Loucy (cell line): ENCODE measurements around the gene RASSF9.

Experiments used
- H2AFZ ChIP-seq: fragments of 200-600 bp; sonication (generic); 2 replicates; pipeline ENCODE4 v1.6.0; 2016; ENCODE audit warnings: antibody characterized with exemption, mild to moderate bottlenecking, low read length, moderate library complexity
- H3F3A ChIP-seq: fragments of 200-600 bp; 2 replicates; pipeline ENCODE4 v1.6.0; 2016; ENCODE audit warnings: antibody characterized with exemption, low read depth, mild to moderate bottlenecking
- H3K27me3 ChIP-seq: fragments of 200-600 bp; sonication (generic); 2 replicates; pipeline ENCODE4 v1.6.1; 2014; ENCODE audit warnings: low read length, mild to moderate bottlenecking; ENCODE audit not compliant: insufficient read depth, poor library complexity, severe bottlenecking
- H3K36me3 ChIP-seq: fragments of 200-600 bp; sonication (generic); 2 replicates; pipeline ENCODE4 v1.6.1; 2016; ENCODE audit warnings: low read length; ENCODE audit not compliant: insufficient read depth
- H3K4me1 ChIP-seq: fragments of 200-600 bp; sonication (generic); 2 replicates; pipeline ENCODE4 v1.5.1; 2014; ENCODE audit warnings: low read length, mild to moderate bottlenecking; ENCODE audit not compliant: insufficient read depth, poor library complexity, severe bottlenecking
- H3K4me2 ChIP-seq: fragments of 200-600 bp; sonication (generic); 2 replicates; pipeline ENCODE4 v1.6.0; 2014; ENCODE audit warnings: antibody characterized with exemption, low read length, low read depth, mild to moderate bottlenecking; ENCODE audit not compliant: poor library complexity, severe bottlenecking
- H3K4me3 ChIP-seq: fragments of 200-600 bp; sonication (generic); 2 replicates; pipeline ENCODE4 v1.5.1; 2014; ENCODE audit warnings: low read length, mild to moderate bottlenecking, mixed read lengths; ENCODE audit not compliant: poor library complexity, severe bottlenecking
- H3K79me2 ChIP-seq: fragments of 200-600 bp; sonication (generic); 2 replicates; pipeline ENCODE4 v1.6.1; 2014; ENCODE audit warnings: low read length; ENCODE audit not compliant: insufficient read depth
- H3K9ac ChIP-seq: fragments of 200-600 bp; sonication (generic); 2 replicates; pipeline ENCODE4 v1.6.0; 2014; ENCODE audit warnings: mild to moderate bottlenecking, low read depth, low read length, moderate library complexity; ENCODE audit not compliant: poor library complexity, severe bottlenecking
- H3K9me2 ChIP-seq: fragments of 200-600 bp; sonication (generic); replicated peaks from 2 replicates; pipeline ENCODE4 v1.6.1; 2016; ENCODE audit warnings: low read depth, low read length, mixed read lengths
- H3K9me3 ChIP-seq: fragments of 200-600 bp; sonication (generic); 2 replicates; pipeline ENCODE4 v1.6.1; 2014; ENCODE audit warnings: mild to moderate bottlenecking, antibody characterized with exemption, low read length, low read depth; ENCODE audit not compliant: insufficient read depth
- H4K20me1 ChIP-seq: fragments of 200-600 bp; sonication (generic); 2 replicates; pipeline ENCODE4 v1.6.0; 2014; ENCODE audit warnings: antibody characterized with exemption, low read length, mild to moderate bottlenecking; ENCODE audit not compliant: insufficient read depth, poor library complexity, severe bottlenecking
- EZH2phosphoT487 ChIP-seq: fragments of 200-600 bp; IDR thresholded peaks from 2 replicates; pipeline ENCODE4 v1.6.1; 2018; ENCODE audit warnings: antibody characterized with exemption, mild to moderate bottlenecking, moderate library complexity, borderline replicate concordance
- TF ChIP-seq, protein P1 (sequence below): fragments of 200-600 bp; sonication (generic); conservative IDR thresholded peaks from 2 replicates; pipeline ENCODE4 v1.5.1; 2014; ENCODE audit warnings: mild to moderate bottlenecking, antibody characterized with exemption, low read length

RASSF9 gene

GRCh38 chr12:85820101-85820500, 16.1 kb downstream of the RASSF9 start:
- Histone ChIP-seq H3F3A (no peaks in the 10 kb centered on the region), H3K4me2 (no peak overlapping the region), H2AFZ (no peak overlapping the region; the same call in 1 of the 2 replicates), H3K4me1 (no peaks in the 10 kb centered on the region), H3K79me2 (no peaks in the 10 kb centered on the region), H3K27me3 (no peaks in the 10 kb centered on the region), H3K36me3 (no peaks in the 10 kb centered on the region), H3K9ac (no peak overlapping the region), H4K20me1 (no peaks in the 10 kb centered on the region), H3K9me3 (no peaks in the 10 kb centered on the region), H3K4me3 (no peak overlapping the region), H3K9me2 (no peaks in the 10 kb centered on the region)
- no peak for TF ChIP-seq EZH2phosphoT487
- TF ChIP-seq, protein P1, sequence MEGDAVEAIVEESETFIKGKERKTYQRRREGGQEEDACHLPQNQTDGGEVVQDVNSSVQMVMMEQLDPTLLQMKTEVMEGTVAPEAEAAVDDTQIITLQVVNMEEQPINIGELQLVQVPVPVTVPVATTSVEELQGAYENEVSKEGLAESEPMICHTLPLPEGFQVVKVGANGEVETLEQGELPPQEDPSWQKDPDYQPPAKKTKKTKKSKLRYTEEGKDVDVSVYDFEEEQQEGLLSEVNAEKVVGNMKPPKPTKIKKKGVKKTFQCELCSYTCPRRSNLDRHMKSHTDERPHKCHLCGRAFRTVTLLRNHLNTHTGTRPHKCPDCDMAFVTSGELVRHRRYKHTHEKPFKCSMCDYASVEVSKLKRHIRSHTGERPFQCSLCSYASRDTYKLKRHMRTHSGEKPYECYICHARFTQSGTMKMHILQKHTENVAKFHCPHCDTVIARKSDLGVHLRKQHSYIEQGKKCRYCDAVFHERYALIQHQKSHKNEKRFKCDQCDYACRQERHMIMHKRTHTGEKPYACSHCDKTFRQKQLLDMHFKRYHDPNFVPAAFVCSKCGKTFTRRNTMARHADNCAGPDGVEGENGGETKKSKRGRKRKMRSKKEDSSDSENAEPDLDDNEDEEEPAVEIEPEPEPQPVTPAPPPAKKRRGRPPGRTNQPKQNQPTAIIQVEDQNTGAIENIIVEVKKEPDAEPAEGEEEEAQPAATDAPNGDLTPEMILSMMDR = no peak

DNA sequence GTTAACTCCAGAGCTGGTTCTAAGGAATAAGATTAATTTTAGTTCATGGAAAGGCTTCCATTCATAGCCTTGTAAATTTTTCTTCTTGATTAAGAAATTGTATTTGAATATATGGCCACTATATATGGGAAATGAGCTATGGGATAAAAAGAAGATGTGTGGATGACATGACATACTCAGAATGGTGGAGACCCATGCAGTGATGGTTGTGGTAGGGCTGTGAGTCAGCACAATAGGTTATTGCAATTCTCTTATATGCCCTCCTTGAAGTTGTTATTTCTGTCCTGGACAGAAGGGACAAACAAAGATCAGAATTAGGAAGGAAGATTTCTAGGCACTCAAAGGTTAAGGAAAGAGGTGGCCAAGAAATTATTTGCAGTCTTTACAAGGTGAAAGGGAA, 21.5 kb downstream of the RASSF9 start:
- Histone ChIP-seq H3K4me3 (no peak overlapping the region), H3F3A (no peaks in the 10 kb centered on the region), H2AFZ (no peak overlapping the region), H3K27me3 (no peaks in the 10 kb centered on the region), H3K79me2 (no peaks in the 10 kb centered on the region), H3K4me2 (no peak overlapping the region), H3K9me2 (no peaks in the 10 kb centered on the region), H3K4me1 (no peaks in the 10 kb centered on the region), H4K20me1 (no peaks in the 10 kb centered on the region), H3K36me3 (no peaks in the 10 kb centered on the region), H3K9ac (no peak overlapping the region), H3K9me3 (no peaks in the 10 kb centered on the region)
- TF ChIP-seq, protein P1 = no peak
- no peak for TF ChIP-seq EZH2phosphoT487

GRCh38 chr12:85814071-85814470, 22.1 kb downstream of the RASSF9 start:
- H3F3A ChIP-seq = no peaks in the 10 kb centered on the region
- H3K79me2 ChIP-seq = no peaks in the 10 kb centered on the region
- TF ChIP-seq, protein P1 = no peak
- no peak for TF ChIP-seq EZH2phosphoT487
- no peak overlapping the region for H3K4me3 ChIP-seq
- H3K27me3 ChIP-seq = no peaks in the 10 kb centered on the region
- H3K4me1 ChIP-seq = no peaks in the 10 kb centered on the region
- H3K4me2 ChIP-seq = no peak overlapping the region
- H3K9me2 ChIP-seq = no peaks in the 10 kb centered on the region
- H2AFZ ChIP-seq = no peak overlapping the region
- H3K9me3 ChIP-seq = no peaks in the 10 kb centered on the region
- H3K9ac ChIP-seq = no peak overlapping the region
- no peaks in the 10 kb centered on the region for H3K36me3 ChIP-seq
- no peaks in the 10 kb centered on the region for H4K20me1 ChIP-seq
